Measurements from ENCODE around the gene CCDC187. TPM values are rescaled to one million over a fixed set of nuclear protein-coding genes. Genes with fewer than 3 reads are reported as not detected.
A peak's percentile ranks its signal among the peaks of the same experiment; 100 is the strongest.

CCDC187 gene
- polyA plus RNA-seq, 3 donors: 2.7 to 4.6 (median 3.6) TPM

DNA sequence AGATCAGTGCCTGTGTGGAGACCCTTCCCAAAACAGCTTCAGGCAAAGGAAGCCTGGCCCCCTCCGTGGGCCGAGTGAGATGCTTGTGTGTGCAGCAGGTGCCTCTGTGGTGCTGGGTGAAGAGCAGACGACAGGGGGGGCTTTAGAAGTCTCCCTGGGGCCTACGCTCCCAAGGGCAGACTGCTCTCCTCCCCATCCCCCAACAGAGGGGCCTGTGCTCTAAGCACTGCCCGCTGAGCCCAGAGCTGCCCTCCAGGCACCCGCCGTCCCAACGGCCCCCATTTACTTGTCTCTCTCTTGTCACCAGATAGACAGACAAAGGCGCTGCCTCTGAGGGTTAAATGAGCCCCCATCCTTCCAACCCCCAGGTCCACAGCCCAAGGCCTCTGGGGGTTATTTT lies 96.3 kb downstream of the CCDC187 start:
- no peak for DNase-seq

GRCh38 chr9:136206602-136207275 lies 97.2 kb downstream of the CCDC187 start:
- no peak for DNase-seq

DNA sequence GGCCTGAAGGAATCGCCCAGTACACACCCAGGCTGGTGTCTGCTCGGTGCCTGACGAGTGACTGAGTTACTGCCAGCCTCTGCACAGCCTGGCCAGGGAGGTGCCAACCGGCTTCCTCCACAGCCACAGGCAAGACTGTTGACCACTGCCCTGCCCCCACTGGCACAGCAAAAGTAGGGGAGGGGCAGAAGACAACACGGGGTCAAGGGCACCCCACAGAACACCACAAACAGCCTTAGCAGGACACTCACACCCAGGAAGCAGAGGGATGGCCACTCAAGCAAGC lies 98.2 kb downstream of the CCDC187 start:
- DNase-seq: no peak

DNA sequence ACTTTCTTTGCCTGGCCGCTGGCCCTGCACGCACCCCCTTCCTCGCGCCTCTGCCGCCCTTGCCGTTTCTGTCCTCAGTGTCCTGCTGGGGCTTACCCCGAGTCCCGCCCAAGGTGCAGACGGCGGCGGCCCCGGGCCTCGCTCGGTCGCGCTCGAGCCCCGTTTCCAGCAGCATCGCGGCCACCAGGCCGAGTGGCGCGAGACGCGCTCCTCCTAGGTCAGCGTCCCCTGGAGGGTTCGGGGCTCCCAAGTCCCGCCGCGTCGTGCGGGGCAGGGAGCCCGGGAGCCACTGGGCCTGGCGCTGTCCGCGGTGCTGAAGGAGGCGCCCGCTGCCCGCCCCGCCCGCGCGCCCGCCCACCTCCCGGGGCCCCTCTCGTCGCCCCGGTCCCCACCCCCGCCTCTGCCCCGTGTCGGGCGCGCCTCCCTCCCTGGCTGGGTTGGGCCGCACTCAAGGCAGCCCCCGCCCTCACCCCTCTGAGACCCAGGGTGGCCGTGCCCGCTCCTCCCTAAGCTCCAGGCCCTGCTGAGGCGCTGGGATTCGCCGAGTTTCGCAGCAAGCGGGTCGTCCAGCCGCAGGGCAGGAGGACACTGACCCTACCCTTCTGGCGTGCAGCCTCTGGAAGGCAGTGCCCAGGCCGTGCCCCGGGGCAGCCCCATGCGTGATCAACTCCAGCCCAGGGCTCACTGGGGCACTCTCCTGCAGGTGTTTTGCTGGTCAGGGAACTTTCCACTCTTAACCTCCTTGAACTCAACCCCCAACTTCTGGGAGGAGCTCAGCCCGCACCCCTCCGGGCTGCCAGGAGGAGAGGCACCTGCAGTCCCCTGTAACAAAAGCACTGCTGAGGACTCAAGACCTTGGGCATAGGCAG lies 98.8 kb downstream of the CCDC187 start, which contains the start of gene LHX3:
Gene LHX3, minus strand, starts transcription at position 291 of the 869 bp plus-strand sequence. Its CDS starts 116 bp downstream, at position 175.
- DNase-seq: peak; percentile 45

- no peak for DNase-seq
Measured at GRCh38 chr9:136204145-136204805, 99.6 kb downstream of the CCDC187 start.

GRCh38 chr9:136203408-136204144 lies 100.3 kb downstream of the CCDC187 start:
- DNase-seq: no peak

DNA sequence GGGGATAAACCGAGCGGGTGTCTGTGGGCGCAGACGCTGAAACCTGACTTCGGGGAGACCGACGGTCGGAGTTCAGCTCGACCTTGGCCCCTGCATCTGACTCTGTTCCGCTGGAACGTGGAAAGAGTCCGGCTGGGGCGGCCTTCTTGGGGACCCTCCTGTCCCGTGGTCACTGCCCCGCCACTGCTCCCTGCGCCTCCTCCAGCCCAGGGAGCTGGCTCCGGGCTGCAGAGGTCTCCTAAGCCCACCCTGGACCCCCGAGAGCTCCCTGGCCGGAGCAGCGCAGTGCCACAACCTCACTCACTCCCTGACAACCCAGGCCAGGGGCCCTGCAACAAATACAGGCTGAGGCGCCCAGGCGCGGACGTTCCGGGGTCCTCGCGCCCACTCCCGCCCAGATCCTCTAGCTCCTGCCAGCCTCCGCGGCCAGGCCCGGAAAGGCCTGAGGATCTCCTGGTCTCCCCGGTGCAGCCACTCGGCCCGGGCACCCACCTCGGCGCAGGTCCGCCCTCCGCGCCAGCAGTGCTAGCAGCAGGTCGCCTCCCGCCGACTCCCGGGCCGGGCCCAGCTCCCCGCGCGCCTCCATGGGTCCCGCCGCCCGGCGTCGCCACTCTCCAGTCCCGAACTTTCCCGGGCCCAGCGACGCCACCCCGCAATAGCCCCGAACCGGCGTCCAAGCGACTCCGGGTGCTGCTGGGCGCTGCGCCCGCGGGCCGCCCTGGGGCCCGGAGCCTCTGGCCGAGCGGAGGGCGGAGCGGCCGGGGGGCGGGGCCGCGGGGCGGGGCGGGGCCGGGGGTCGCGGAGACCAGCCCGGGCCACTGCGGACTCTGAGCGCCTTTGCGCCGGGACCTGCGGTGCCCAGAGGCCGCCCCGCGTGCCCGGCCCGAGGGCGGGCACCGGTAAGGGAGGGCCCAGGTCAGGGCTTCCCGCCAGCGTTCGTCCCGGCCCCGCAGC lies 101.2 kb downstream of the CCDC187 start:
- no peak for DNase-seq

DNA sequence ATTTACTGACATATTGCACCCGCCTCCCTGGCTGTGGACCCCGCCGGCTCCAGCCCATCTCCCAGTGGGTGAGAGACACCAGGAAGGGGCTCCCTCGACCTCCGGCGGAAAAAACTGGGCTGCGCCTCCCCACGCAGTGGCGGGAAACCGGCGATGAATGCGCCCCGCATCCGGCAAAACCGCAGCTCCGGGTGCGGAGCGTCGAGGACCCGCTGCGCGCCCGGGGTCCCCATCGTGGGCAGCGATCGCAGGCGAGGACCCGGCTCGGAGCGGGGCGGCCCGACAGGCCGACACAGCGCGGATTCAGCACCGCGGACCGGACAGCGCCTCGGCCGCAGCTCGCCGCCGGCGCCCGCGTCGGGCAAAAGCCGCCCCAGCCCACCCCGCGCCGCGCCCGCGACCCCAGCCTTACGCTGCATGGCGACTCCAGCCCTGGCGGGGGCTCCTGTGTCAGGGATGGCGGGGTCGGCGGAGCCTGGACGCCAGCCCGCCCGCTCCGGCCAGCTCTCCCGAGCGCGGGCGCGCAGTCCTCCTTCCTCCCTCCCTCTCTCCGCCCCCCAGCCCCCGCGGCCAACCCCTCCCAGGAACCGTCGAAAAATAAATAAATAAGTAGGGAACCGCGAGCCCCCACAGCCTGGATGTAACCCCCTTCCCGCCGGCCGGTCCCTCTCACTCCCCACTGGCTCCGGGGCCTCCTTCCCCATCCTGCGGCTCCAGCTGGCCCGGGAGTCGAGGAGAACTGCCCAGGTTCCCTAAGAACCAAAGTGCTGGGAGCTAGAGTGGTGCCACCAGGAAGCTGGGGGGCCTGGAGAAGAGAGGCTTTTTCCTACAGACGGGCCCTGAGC lies 102.1 kb downstream of the CCDC187 start:
- DNase-seq: no peak

- DNase-seq: no peak
Measured at GRCh38 chr9:136201174-136201573, 102.7 kb downstream of the CCDC187 start.

DNA sequence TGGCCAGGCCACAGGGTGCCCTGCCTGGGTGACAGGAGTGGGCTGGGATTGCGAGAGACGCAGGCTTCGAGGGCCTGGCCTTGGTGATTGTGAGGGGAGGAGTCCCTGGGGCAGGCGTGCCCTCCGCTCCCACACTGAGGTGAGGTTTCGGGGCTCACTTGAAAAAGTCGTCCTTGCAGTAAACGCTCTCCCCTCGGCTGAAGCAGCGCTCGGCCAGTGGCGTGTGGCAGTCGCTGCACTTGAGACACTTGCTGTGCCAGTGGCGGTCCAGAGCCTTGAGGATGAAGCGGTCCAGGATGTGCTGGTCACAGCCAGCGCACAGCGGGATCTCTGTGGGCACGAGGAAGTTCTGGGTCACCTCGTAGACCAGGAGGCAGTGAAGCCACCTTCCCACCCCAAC lies 103.5 kb downstream of the CCDC187 start:
- DNase-seq: no peak

Other genes starting within 250 kb of the CCDC187 start
- 1 to 10 TPM; 8.7 to 9.3 (median 9.1) TPM for gene NACC2, start 208.8 kb downstream of the CCDC187 start, polyA plus RNA-seq (ENCODE audit: insufficient read length in 3 of 3)
- gene TMEM250, start 185.2 kb downstream of the CCDC187 start, polyA plus RNA-seq (ENCODE audit: insufficient read length in 3 of 3): 10 to 100 TPM; 19.9 to 24.5 (median 23.2) TPM
- gene LHX3, start 99.0 kb downstream of the CCDC187 start, polyA plus RNA-seq (ENCODE audit: insufficient read length in 3 of 3): not detected
- 10 to 100 TPM; 17.4 to 19.2 (median 18.8) TPM for gene QSOX2, start 58.3 kb downstream of the CCDC187 start, polyA plus RNA-seq (ENCODE audit: insufficient read length in 3 of 3)
- gene GPSM1, start 23.4 kb upstream of the CCDC187 start, polyA plus RNA-seq (ENCODE audit: insufficient read length in 3 of 3): 10 to 100 TPM; 41.2 to 59.6 (median 46.7) TPM
- 10 to 100 TPM in 2 of 3 donors, 1 to 10 TPM in 1; 5.9 to 21.2 (median 17.2) TPM for gene DNLZ, start 59.6 kb upstream of the CCDC187 start, polyA plus RNA-seq (ENCODE audit: insufficient read length in 3 of 3)
- gene CARD9, start 69.6 kb upstream of the CCDC187 start, polyA plus RNA-seq (ENCODE audit: insufficient read length in 3 of 3): 1 to 10 TPM; 1.9 to 2.8 (median 2.1) TPM
- 10 to 100 TPM; 12.4 to 15.1 (median 13.7) TPM for gene SNAPC4, start 96.1 kb upstream of the CCDC187 start, polyA plus RNA-seq (ENCODE audit: insufficient read length in 3 of 3)
- gene ENTR1, start 106.5 kb upstream of the CCDC187 start, polyA plus RNA-seq (ENCODE audit: insufficient read length in 3 of 3): 10 to 100 TPM; 45.2 to 55.1 (median 54.5) TPM
- gene PMPCA, start 106.6 kb upstream of the CCDC187 start, polyA plus RNA-seq (ENCODE audit: insufficient read length in 3 of 3): 10 to 100 TPM; 57.9 to 76.6 (median 60.2) TPM
- gene INPP5E, start 135.8 kb upstream of the CCDC187 start, polyA plus RNA-seq (ENCODE audit: insufficient read length in 3 of 3): 10 to 100 TPM; 15.6 to 18.5 (median 17.7) TPM
- 10 to 100 TPM; 64.6 to 70.4 (median 68.1) TPM for gene SEC16A, start 178.9 kb upstream of the CCDC187 start, polyA plus RNA-seq (ENCODE audit: insufficient read length in 3 of 3)
- 10 to 100 TPM; 36.9 to 41.8 (median 40.9) TPM for gene NOTCH1, start 242.0 kb upstream of the CCDC187 start, polyA plus RNA-seq (ENCODE audit: insufficient read length in 3 of 3)

Measured in renal pelvis (tissue), 4 donors.